SK-N-SH treated with all-trans-retinoic acid at 6 μM for 48 hours (cell line): ENCODE results near the gene SPATA21.
"Not testable (repeated sequence)": the region's sequence is repeated elsewhere in the genome, so short reads cannot be mapped to it uniquely, and the experiment has no call there.

ENCODE experiments used
- CSDC2 ChIP-seq: fragments of 250-450 bp; sonication (Bioruptor Pico); IDR thresholded peaks from 2 replicates; pipeline ENCODE4 v1.5.0; 2020; ENCODE audit warnings: mild to moderate bottlenecking, moderate library complexity
- CSRNP3 ChIP-seq: fragments of 250-450 bp; sonication (Bioruptor Pico); IDR thresholded peaks from 2 replicates; pipeline ENCODE4 v1.5.1; 2021; ENCODE audit warnings: mild to moderate bottlenecking, moderate library complexity
- PATZ1 ChIP-seq: fragments of 250-450 bp; sonication (Bioruptor Pico); IDR thresholded peaks from 2 replicates; pipeline ENCODE4 v1.8.0; 2020; ENCODE audit warnings: mild to moderate bottlenecking, moderate library complexity, borderline replicate concordance
- TOX ChIP-seq: fragments of 250-450 bp; sonication (Bioruptor Pico); IDR thresholded peaks from 2 replicates; pipeline ENCODE4 v1.8.0; 2021; ENCODE audit warnings: mild to moderate bottlenecking, moderate library complexity, borderline replicate concordance
- ZC3H10 ChIP-seq: fragments of 250-450 bp; sonication (Bioruptor Pico); IDR thresholded peaks from 2 replicates; pipeline ENCODE4 v1.5.1; 2021; ENCODE audit warnings: mild to moderate bottlenecking, moderate library complexity
- ZFP3 ChIP-seq: fragments of 250-450 bp; sonication (Bioruptor Pico); IDR thresholded peaks from 2 replicates; pipeline ENCODE4 v1.5.0; 2020; ENCODE audit warnings: mild to moderate bottlenecking, moderate library complexity
- ZFP30 ChIP-seq: fragments of 450-650 bp; formaldehyde crosslinking; IDR thresholded peaks from 2 replicates; pipeline ENCODE4 v1.5.0; 2022; ENCODE audit warnings: mild to moderate bottlenecking, moderate library complexity
- ZNF565 ChIP-seq: fragments of 450-650 bp; formaldehyde crosslinking; conservative IDR thresholded peaks from 2 replicates; pipeline ENCODE4 v1.5.0; 2020; ENCODE audit warnings: low read depth, mild to moderate bottlenecking, moderate library complexity
- ZNF8 ChIP-seq: fragments of 450-650 bp; formaldehyde crosslinking; IDR thresholded peaks from 2 replicates; pipeline ENCODE4 v1.5.0; 2020; ENCODE audit warnings: mild to moderate bottlenecking, moderate library complexity
- TF ChIP-seq, protein P1 (sequence below): fragments of 250-450 bp; sonication (Bioruptor Pico); IDR thresholded peaks from 2 replicates; pipeline ENCODE4 v1.5.1; 2020; ENCODE audit warnings: low read depth, mild to moderate bottlenecking, moderate library complexity
- TF ChIP-seq, protein P2 (sequence below): fragments of 250-450 bp; sonication (Bioruptor Pico); IDR thresholded peaks from 2 replicates; pipeline ENCODE4 v1.5.0; 2020; ENCODE audit warnings: mild to moderate bottlenecking, moderate library complexity
- TF ChIP-seq, protein P3 (sequence below): fragments of 250-450 bp; sonication (Bioruptor Pico); IDR thresholded peaks from 2 replicates; pipeline ENCODE4 v1.8.0; 2021; ENCODE audit warnings: low read depth, mild to moderate bottlenecking, moderate library complexity, borderline replicate concordance

DNA sequence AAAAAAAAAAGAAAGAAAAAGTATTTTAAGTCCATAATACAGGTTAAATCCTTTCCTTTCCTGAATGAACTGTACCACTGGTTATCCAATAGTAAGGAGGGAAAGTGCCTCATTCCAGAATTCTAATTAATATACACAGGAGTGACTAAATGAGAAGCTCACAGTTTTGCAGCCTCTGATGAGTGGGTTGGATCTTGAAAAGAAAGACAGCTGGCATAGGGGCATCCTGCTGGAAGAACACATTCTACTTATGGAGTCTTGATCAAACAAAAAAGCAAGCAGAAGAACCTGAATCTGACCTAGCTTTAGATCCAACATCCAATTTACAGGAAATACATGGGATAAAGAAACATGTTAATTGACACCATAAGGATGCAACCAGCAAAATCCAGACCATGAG, 49.8 kb upstream of the SPATA21 start:
- TF ChIP-seq, protein P1, sequence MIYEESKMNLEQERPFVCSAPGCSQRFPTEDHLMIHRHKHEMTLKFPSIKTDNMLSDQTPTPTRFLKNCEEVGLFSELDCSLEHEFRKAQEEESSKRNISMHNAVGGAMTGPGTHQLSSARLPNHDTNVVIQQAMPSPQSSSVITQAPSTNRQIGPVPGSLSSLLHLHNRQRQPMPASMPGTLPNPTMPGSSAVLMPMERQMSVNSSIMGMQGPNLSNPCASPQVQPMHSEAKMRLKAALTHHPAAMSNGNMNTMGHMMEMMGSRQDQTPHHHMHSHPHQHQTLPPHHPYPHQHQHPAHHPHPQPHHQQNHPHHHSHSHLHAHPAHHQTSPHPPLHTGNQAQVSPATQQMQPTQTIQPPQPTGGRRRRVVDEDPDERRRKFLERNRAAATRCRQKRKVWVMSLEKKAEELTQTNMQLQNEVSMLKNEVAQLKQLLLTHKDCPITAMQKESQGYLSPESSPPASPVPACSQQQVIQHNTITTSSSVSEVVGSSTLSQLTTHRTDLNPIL (CRISPR knock-in tag): not testable (repeated sequence)
- not testable (repeated sequence) for TF ChIP-seq CSDC2 (CRISPR knock-in tag); ZFP30 (CRISPR knock-in tag); CSRNP3 (CRISPR knock-in tag); ZFP3; ZC3H10 (CRISPR knock-in tag); PATZ1; ZNF8 (CRISPR knock-in tag); ZNF565 (CRISPR knock-in tag); TOX (CRISPR knock-in tag)
- TF ChIP-seq, protein P2, sequence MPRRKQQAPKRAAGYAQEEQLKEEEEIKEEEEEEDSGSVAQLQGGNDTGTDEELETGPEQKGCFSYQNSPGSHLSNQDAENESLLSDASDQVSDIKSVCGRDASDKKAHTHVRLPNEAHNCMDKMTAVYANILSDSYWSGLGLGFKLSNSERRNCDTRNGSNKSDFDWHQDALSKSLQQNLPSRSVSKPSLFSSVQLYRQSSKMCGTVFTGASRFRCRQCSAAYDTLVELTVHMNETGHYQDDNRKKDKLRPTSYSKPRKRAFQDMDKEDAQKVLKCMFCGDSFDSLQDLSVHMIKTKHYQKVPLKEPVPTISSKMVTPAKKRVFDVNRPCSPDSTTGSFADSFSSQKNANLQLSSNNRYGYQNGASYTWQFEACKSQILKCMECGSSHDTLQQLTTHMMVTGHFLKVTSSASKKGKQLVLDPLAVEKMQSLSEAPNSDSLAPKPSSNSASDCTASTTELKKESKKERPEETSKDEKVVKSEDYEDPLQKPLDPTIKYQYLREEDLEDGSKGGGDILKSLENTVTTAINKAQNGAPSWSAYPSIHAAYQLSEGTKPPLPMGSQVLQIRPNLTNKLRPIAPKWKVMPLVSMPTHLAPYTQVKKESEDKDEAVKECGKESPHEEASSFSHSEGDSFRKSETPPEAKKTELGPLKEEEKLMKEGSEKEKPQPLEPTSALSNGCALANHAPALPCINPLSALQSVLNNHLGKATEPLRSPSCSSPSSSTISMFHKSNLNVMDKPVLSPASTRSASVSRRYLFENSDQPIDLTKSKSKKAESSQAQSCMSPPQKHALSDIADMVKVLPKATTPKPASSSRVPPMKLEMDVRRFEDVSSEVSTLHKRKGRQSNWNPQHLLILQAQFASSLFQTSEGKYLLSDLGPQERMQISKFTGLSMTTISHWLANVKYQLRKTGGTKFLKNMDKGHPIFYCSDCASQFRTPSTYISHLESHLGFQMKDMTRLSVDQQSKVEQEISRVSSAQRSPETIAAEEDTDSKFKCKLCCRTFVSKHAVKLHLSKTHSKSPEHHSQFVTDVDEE: not testable (repeated sequence)
- TF ChIP-seq, protein P3, sequence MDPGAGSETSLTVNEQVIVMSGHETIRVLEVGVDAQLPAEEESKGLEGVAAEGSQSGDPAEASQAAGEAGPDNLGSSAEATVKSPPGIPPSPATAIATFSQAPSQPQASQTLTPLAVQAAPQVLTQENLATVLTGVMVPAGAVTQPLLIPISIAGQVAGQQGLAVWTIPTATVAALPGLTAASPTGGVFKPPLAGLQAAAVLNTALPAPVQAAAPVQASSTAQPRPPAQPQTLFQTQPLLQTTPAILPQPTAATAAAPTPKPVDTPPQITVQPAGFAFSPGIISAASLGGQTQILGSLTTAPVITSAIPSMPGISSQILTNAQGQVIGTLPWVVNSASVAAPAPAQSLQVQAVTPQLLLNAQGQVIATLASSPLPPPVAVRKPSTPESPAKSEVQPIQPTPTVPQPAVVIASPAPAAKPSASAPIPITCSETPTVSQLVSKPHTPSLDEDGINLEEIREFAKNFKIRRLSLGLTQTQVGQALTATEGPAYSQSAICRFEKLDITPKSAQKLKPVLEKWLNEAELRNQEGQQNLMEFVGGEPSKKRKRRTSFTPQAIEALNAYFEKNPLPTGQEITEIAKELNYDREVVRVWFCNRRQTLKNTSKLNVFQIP (CRISPR knock-in tag): not testable (repeated sequence)
